GM12878 (cell line): ENCODE data around the gene CARD10. TPM values are rescaled to one million over a fixed set of nuclear protein-coding genes. Genes with fewer than 3 reads are reported as not detected.

ENCODE experiments used
- ATAC-seq: fragments of 200-7000 bp; cut with Tn5 transposase; 3 replicates; pipeline ENCODE4 v1.9.1; 2020; ENCODE audit warnings: mild to moderate bottlenecking, moderate library complexity
- BruUV-seq: library from RNA; stranded (reverse); fragments of 400-500 nt; replicated peaks from 2 replicates; lab custom pipeline; 2021; lab: Mats Ljungman, UMichigan
- CTCF ChIA-PET: fragments of 300-600 bp; sonication (Branson Sonifier 250); formaldehyde crosslinking; extraction: SDS; loops from one replicate; lab custom pipeline; 2021; ENCODE audit warnings: inconsistent platforms; lab: Yijun Ruan, JAX
- POLR2A ChIA-PET: fragments of 350-600 bp; formaldehyde crosslinking; extraction: SDS; loops from one replicate; lab custom pipeline; 2021; ENCODE audit warnings: inconsistent platforms; lab: Charles Lee
- RAD21 ChIA-PET: fragments of 300-600 bp; sonication (Branson Sonifier 250); formaldehyde crosslinking; loops from one replicate; lab custom pipeline; 2023; ENCODE audit warnings: antibody characterized with exemption; ENCODE audit not compliant: unreplicated experiment; lab: Charles Lee
- SMC1A ChIA-PET: fragments of 300-600 bp; sonication (Branson Sonifier 250); formaldehyde crosslinking; loops from one replicate; lab custom pipeline; 2023; ENCODE audit not compliant: unreplicated experiment, uncharacterized antibody; lab: Charles Lee
- DNase-seq: peaks from one replicate; pipeline ENCODE4 v3.0.0-alpha.2; 2011; ENCODE audit warnings: low read depth, low spot score
- FAIRE-seq: peaks from 3 replicates; lab custom pipeline; 2011; peaks lifted over from hg19 to GRCh38; lab: Jason Lieb, UNC
- H2AFZ ChIP-seq: 2 replicates; pipeline ENCODE4 v1.6.0; 2011; ENCODE audit warnings: low read depth, low read length, control low read depth; ENCODE audit not compliant: control insufficient read depth
- H3K27ac ChIP-seq: 2 replicates; pipeline ENCODE4 v1.5.1; 2011; ENCODE audit warnings: control low read depth; ENCODE audit not compliant: control insufficient read depth, insufficient read depth
- H3K27me3 ChIP-seq, 2 experiments: replicated peaks in 1 of 2; 2 replicates each; pipeline versions ENCODE4 v1.6.0 to v1.6.1; 2011; ENCODE audit warnings: low read length in 1 of 2; ENCODE audit not compliant: control insufficient read depth in 2 of 2, insufficient read depth in 2 of 2
- H3K36me3 ChIP-seq, 2 experiments: 2 replicates each; pipeline ENCODE4 v1.5.1; 2011; ENCODE audit warnings: low read length in 1 of 2; ENCODE audit not compliant: control insufficient read depth in 2 of 2, insufficient read depth in 2 of 2
- H3K4me1 ChIP-seq: 2 replicates; pipeline ENCODE4 v1.6.1; 2011; ENCODE audit warnings: mild to moderate bottlenecking, low read length, moderate library complexity, mixed read lengths; ENCODE audit not compliant: control insufficient read depth, insufficient read depth
- H3K4me2 ChIP-seq: 2 replicates; pipeline ENCODE4 v1.6.0; 2011; ENCODE audit warnings: control low read depth; ENCODE audit not compliant: control insufficient read depth, insufficient read depth
- H3K4me3 ChIP-seq: fragments of 200-600 bp; sonication (generic); 2 replicates; pipeline ENCODE4 v1.5.1; 2016
- H3K79me2 ChIP-seq: 2 replicates; pipeline ENCODE4 v1.6.0; 2011; ENCODE audit warnings: low read length; ENCODE audit not compliant: control insufficient read depth, insufficient read depth
- H3K9ac ChIP-seq: 2 replicates; pipeline ENCODE4 v1.8.0; 2011; ENCODE audit warnings: low read length, control low read depth, mixed read lengths; ENCODE audit not compliant: control insufficient read depth, insufficient read depth
- H3K9me3 ChIP-seq: replicated peaks from 3 replicates; pipeline ENCODE4 v1.5.1; 2011; ENCODE audit warnings: mild to moderate bottlenecking, low read length; ENCODE audit not compliant: control insufficient read depth, insufficient read depth
- H4K20me1 ChIP-seq: 2 replicates; pipeline ENCODE4 v1.6.0; 2011; ENCODE audit not compliant: control insufficient read depth, insufficient read depth
- HCFC1 ChIP-seq: fragments of 150-350 bp; IDR thresholded peaks from 2 replicates; pipeline ENCODE4 v1.6.1; 2014; ENCODE audit warnings: low read length
- IKZF1 ChIP-seq: fragments of 450-650 bp; conservative IDR thresholded peaks from 2 replicates; pipeline ENCODE4 v1.6.1; 2017; ENCODE audit warnings: antibody characterized with exemption, mild to moderate bottlenecking
- JUND ChIP-seq: IDR thresholded peaks from 2 replicates; pipeline ENCODE4 v1.6.1; 2012; ENCODE audit warnings: low read depth, mild to moderate bottlenecking, low read length, improper control_type of control experiment, moderate library complexity
- POLR2A ChIP-seq: IDR thresholded peaks from 2 replicates; pipeline ENCODE4 v1.6.1; 2011; ENCODE audit warnings: low read depth, mild to moderate bottlenecking, low read length
- POLR2AphosphoS2 ChIP-seq: IDR thresholded peaks from 2 replicates; pipeline ENCODE4 v1.6.1; 2011; ENCODE audit warnings: low read depth, mild to moderate bottlenecking, low read length, improper control_type of control experiment, moderate library complexity
- RUNX3 ChIP-seq: IDR thresholded peaks from 2 replicates; pipeline ENCODE4 v1.6.1; 2012; ENCODE audit warnings: low read length, inconsistent platforms
- SMARCA5 ChIP-seq: fragments of 450-650 bp; IDR thresholded peaks from 2 replicates; pipeline ENCODE4 v1.6.1; 2017; ENCODE audit warnings: mild to moderate bottlenecking
- SMC3 ChIP-seq: IDR thresholded peaks from 2 replicates; pipeline ENCODE4 v1.6.1; 2011; ENCODE audit warnings: low read length, improper control_type of control experiment, borderline replicate concordance
- TCF7 ChIP-seq: IDR thresholded peaks from 2 replicates; pipeline ENCODE4 v1.6.1; 2014; ENCODE audit warnings: antibody characterized with exemption, borderline replicate concordance
- whole genome bisulfite sequencing: methylation state at CpG from one replicate; pipeline ENCODE4 v1.1.6; 2016; ENCODE audit warnings: low lambda C conversion rate; ENCODE audit not compliant: insufficient replicate concordance, insufficient coverage; ENCODE audit errors: missing lambda C conversion rate; 5-methylcytosine and 5-hydroxymethylcytosine counted together
- in situ Hi-C: fragments of 300-500 bp; cut with MboI; formaldehyde crosslinking; loops from 9 replicates; pipeline ENCODE4 v1.14.3; 2018; ENCODE audit warnings: mixed read lengths
- intact Hi-C: fragments of 100-400 bp; cut with micrococcal nuclease; formaldehyde crosslinking; loops from one replicate; pipeline ENCODE4 v1.14.2; 2022; ENCODE audit not compliant: unreplicated experiment
- polyA plus RNA-seq, 11 experiments: library from polyadenylated mRNA; depleted of rRNA in 4 of 11; unstranded in 6 of 11; stranded (reverse) in 5 of 11; fragments of >200 nt; fragmentation: Nextera tagmentation in 4 of 11; fragmentation: Illumina TruSeq in 1 of 11; extraction: Ambion mirVana in 4 of 11; extraction: Trizol in 1 of 11; gene quantifications; 1 replicate in 1 of 11; 2 replicates in 10 of 11; pipeline versions ENCODE4 v1.2.1 to v1.2.3, GENCODE V29; 2011 to 2016; ENCODE audit warnings: inconsistent platforms in 2 of 11, missing spikeins in 2 of 11, low read depth in 1 of 11
- total RNA-seq, 4 experiments: library from RNA; depleted of rRNA in 3 of 4; stranded (reverse); fragments of >200 nt in 3 of 4; fragmentation: Illumina TruSeq in 1 of 4; extraction: Trizol in 1 of 4; gene quantifications; 2 replicates each; pipeline versions ENCODE4 v1.2.1 to v1.2.3, GENCODE V29; 2013 to 2021
- TF ChIP-seq, protein P1 (sequence below), 3 experiments: IDR thresholded peaks in 2 of 3; conservative IDR thresholded peaks in 1 of 3; 2 replicates each; pipeline ENCODE4 v1.5.1; 2011; ENCODE audit warnings: low read depth in 3 of 3, low read length in 3 of 3, mild to moderate bottlenecking in 3 of 3, control low read depth in 2 of 3, moderate library complexity in 2 of 3, inconsistent platforms in 1 of 3, mixed read lengths in 1 of 3; ENCODE audit not compliant: control insufficient read depth in 2 of 3, insufficient read depth in 1 of 3; ENCODE audit errors: extremely low read depth in 1 of 3
- TF ChIP-seq, protein P2 (sequence below): fragments of 450-650 bp; IDR thresholded peaks from 2 replicates; pipeline ENCODE4 v1.6.1; 2017; ENCODE audit warnings: antibody characterized with exemption, mild to moderate bottlenecking, moderate library complexity
- TF ChIP-seq, protein P3 (sequence below): fragments of 150-350 bp; IDR thresholded peaks from 2 replicates; pipeline ENCODE4 v1.6.1; 2016; ENCODE audit warnings: low read depth, low read length
- TF ChIP-seq, protein P4 (sequence below): IDR thresholded peaks from 2 replicates; pipeline ENCODE4 v1.6.1; 2012; ENCODE audit warnings: low read length, inconsistent platforms

The CARD10 gene
- total and polyA plus RNA-seq, 10 of the 15 experiments (the other 5 are each of a cell fraction or from before 2014, with no cell fraction given): 0.08 to 0.10 (median 0.10) TPM; not detected in 7

GRCh38 chr22:37544955-37545702 lies 25.9 kb upstream of the CARD10 start:
- no peak overlapping the region for H3K9ac ChIP-seq
- H3K4me1 ChIP-seq: peaks cover 11% of the 10 kb centered on the region
- H3K79me2 ChIP-seq: no peaks in the 10 kb centered on the region
- H4K20me1 ChIP-seq: no peaks in the 10 kb centered on the region
- H2AFZ ChIP-seq: peak overlapping the region; percentile 53; the same call in 1 of the 2 replicates
- POLR2A ChIA-PET: interaction anchor here (1.0 to 1.5 kb wide), 2 partner anchors 22 to 47 kb away, joined by 4 to 9 read pairs; no protein-coding TSS in a partner anchor
- RAD21 ChIA-PET: interaction anchor here (0.6 to 12.8 kb wide), 6 partner anchors 20 to 46 kb away, joined by 4 to 237 read pairs (median 6); partner anchors contain the start of gene LGALS2
- in situ Hi-C loops: no loop called here
- SMC1A ChIA-PET: interaction anchor here (1.0 to 14.3 kb wide), 4 partner anchors 12 to 45 kb away, joined by 4 to 216 read pairs (median 92); no protein-coding TSS in a partner anchor
- no peak overlapping the region for H3K4me3 ChIP-seq
- CTCF ChIA-PET: interaction anchor here (0.8 to 16.8 kb wide), 7 partner anchors 10 to 72 kb away, joined by 3 to 541 read pairs (median 3); partner anchors contain the start of gene CDC42EP1
- no peak overlapping the region for H3K27ac ChIP-seq
- no peak for DNase-seq
- no peak overlapping the region for H3K4me2 ChIP-seq
- no peaks in the 10 kb centered on the region for H3K27me3 ChIP-seq
- no peak for FAIRE-seq
- H3K36me3 ChIP-seq: no peaks in the 10 kb centered on the region
- H3K9me3 ChIP-seq: no peaks in the 10 kb centered on the region
- no TSS peak for BruUV-seq
- ATAC-seq: peak; percentile 68
- WGBS: 43% methylated on average over 11 of the region's 11 CpGs
- intact Hi-C loops: no loop called here
- 0 out of 2 replicates have a peak, but pooled peaks have one; percentile 18 for TF ChIP-seq IKZF1
- no peak for TF ChIP-seq TCF7
- TF ChIP-seq, protein P1, sequence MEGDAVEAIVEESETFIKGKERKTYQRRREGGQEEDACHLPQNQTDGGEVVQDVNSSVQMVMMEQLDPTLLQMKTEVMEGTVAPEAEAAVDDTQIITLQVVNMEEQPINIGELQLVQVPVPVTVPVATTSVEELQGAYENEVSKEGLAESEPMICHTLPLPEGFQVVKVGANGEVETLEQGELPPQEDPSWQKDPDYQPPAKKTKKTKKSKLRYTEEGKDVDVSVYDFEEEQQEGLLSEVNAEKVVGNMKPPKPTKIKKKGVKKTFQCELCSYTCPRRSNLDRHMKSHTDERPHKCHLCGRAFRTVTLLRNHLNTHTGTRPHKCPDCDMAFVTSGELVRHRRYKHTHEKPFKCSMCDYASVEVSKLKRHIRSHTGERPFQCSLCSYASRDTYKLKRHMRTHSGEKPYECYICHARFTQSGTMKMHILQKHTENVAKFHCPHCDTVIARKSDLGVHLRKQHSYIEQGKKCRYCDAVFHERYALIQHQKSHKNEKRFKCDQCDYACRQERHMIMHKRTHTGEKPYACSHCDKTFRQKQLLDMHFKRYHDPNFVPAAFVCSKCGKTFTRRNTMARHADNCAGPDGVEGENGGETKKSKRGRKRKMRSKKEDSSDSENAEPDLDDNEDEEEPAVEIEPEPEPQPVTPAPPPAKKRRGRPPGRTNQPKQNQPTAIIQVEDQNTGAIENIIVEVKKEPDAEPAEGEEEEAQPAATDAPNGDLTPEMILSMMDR (IDR thresholded peaks at IDR 0.05 in 2 of 3, conservative IDR thresholded peaks at IDR 0.05 in 1 of 3; ENCODE audit: control insufficient read depth in 2 of 3, extremely low read depth in 1 of 3, insufficient read depth in 1 of 3, low read depth in 3 of 3, low read length in 3 of 3): peak; percentile 70 to 79 (median 75)
- peak; percentile 18; the same call in 1 of the 2 replicates for TF ChIP-seq RUNX3
- TF ChIP-seq POLR2A: no peak
- TF ChIP-seq, protein P2, sequence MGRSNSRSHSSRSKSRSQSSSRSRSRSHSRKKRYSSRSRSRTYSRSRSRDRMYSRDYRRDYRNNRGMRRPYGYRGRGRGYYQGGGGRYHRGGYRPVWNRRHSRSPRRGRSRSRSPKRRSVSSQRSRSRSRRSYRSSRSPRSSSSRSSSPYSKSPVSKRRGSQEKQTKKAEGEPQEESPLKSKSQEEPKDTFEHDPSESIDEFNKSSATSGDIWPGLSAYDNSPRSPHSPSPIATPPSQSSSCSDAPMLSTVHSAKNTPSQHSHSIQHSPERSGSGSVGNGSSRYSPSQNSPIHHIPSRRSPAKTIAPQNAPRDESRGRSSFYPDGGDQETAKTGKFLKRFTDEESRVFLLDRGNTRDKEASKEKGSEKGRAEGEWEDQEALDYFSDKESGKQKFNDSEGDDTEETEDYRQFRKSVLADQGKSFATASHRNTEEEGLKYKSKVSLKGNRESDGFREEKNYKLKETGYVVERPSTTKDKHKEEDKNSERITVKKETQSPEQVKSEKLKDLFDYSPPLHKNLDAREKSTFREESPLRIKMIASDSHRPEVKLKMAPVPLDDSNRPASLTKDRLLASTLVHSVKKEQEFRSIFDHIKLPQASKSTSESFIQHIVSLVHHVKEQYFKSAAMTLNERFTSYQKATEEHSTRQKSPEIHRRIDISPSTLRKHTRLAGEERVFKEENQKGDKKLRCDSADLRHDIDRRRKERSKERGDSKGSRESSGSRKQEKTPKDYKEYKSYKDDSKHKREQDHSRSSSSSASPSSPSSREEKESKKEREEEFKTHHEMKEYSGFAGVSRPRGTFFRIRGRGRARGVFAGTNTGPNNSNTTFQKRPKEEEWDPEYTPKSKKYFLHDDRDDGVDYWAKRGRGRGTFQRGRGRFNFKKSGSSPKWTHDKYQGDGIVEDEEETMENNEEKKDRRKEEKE: no peak
- no peak for TF ChIP-seq HCFC1
- TF ChIP-seq, protein P3, sequence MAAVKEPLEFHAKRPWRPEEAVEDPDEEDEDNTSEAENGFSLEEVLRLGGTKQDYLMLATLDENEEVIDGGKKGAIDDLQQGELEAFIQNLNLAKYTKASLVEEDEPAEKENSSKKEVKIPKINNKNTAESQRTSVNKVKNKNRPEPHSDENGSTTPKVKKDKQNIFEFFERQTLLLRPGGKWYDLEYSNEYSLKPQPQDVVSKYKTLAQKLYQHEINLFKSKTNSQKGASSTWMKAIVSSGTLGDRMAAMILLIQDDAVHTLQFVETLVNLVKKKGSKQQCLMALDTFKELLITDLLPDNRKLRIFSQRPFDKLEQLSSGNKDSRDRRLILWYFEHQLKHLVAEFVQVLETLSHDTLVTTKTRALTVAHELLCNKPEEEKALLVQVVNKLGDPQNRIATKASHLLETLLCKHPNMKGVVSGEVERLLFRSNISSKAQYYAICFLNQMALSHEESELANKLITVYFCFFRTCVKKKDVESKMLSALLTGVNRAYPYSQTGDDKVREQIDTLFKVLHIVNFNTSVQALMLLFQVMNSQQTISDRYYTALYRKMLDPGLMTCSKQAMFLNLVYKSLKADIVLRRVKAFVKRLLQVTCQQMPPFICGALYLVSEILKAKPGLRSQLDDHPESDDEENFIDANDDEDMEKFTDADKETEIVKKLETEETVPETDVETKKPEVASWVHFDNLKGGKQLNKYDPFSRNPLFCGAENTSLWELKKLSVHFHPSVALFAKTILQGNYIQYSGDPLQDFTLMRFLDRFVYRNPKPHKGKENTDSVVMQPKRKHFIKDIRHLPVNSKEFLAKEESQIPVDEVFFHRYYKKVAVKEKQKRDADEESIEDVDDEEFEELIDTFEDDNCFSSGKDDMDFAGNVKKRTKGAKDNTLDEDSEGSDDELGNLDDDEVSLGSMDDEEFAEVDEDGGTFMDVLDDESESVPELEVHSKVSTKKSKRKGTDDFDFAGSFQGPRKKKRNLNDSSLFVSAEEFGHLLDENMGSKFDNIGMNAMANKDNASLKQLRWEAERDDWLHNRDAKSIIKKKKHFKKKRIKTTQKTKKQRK: no peak
- no peak for TF ChIP-seq POLR2AphosphoS2
- TF ChIP-seq, protein P4, sequence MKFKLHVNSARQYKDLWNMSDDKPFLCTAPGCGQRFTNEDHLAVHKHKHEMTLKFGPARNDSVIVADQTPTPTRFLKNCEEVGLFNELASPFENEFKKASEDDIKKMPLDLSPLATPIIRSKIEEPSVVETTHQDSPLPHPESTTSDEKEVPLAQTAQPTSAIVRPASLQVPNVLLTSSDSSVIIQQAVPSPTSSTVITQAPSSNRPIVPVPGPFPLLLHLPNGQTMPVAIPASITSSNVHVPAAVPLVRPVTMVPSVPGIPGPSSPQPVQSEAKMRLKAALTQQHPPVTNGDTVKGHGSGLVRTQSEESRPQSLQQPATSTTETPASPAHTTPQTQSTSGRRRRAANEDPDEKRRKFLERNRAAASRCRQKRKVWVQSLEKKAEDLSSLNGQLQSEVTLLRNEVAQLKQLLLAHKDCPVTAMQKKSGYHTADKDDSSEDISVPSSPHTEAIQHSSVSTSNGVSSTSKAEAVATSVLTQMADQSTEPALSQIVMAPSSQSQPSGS: peak; percentile 65; the same call in 1 of the 2 replicates
- TF ChIP-seq SMC3: peak; percentile 77
- TF ChIP-seq JUND: peak; percentile 46; the same call in 1 of the 2 replicates
- 0 out of 2 replicates have a peak, but pooled peaks have one; percentile 54 for TF ChIP-seq SMARCA5
